ENCODE results near the gene TMEM109. TPM values are rescaled to one million over a fixed set of nuclear protein-coding genes. Genes with fewer than 3 reads are reported as not detected.

TMEM109 gene
- total RNA-seq, 4 donors from 2014 or later: 35.2 to 47.2 (median 45.1) TPM

DNA sequence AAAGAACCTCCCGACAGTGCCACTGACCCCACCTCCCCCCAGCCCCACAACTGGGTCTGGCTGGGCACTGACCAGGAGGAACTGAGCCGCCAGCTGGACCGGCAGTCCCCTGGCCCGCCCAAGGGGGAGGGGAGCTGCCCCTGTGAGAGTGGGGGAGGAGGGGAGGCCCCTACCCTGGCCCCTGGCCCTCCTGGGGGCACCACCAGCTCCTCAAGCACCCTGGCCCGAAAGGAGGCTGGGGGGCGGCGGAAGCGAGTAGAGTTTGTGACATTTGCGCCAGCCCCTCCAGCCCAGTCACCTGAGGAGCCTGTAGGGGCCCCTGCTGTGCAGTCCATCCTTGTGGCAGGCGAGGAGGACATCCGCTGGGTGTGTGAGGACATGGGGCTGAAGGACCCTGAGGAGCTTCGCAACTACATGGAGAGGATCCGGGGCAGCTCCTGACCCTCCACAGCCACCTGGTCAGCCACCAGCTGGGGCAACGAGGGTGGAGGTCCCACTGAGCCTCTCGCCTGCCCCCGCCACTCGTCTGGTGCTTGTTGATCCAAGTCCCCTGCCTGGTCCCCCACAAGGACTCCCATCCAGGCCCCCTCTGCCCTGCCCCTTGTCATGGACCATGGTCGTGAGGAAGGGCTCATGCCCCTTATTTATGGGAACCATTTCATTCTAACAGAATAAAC, 22.6 kb downstream of the TMEM109 start:
- Histone ChIP-seq H3K27me3 (no peaks in the 10 kb centered on the region), H3K27ac (no peak overlapping the region), H3K4me1 (no peaks in the 10 kb centered on the region), H3K9me3 (no peaks in the 10 kb centered on the region), H3K4me3 (no peak overlapping the region), H3K36me3 (no peaks in the 10 kb centered on the region)
- WGBS, 2 donors (ENCODE audit: low coverage in 1 of 2): 81% methylated on average over 18 of the region's 18 CpGs; no CpG with 5 or more reads in 1 of the 2 donors
- in situ Hi-C loops (cut with MboI; ENCODE audit: low pct_ligation_motif_present in 1 of 4, low pct_unique_long_range_greater_than_20kb in 1 of 4, low sequenced_read_pairs in 3 of 4): no loop called here
- DNase-seq: no peak
- TF ChIP-seq POLR2A (IDR thresholded peaks at IDR 0.05) (no peak), POLR2AphosphoS5 (IDR thresholded peaks at IDR 0.05) (no peak), EP300 (IDR thresholded peaks at IDR 0.05; ENCODE audit: low read depth) (no peak)
- TF ChIP-seq, protein P1, sequence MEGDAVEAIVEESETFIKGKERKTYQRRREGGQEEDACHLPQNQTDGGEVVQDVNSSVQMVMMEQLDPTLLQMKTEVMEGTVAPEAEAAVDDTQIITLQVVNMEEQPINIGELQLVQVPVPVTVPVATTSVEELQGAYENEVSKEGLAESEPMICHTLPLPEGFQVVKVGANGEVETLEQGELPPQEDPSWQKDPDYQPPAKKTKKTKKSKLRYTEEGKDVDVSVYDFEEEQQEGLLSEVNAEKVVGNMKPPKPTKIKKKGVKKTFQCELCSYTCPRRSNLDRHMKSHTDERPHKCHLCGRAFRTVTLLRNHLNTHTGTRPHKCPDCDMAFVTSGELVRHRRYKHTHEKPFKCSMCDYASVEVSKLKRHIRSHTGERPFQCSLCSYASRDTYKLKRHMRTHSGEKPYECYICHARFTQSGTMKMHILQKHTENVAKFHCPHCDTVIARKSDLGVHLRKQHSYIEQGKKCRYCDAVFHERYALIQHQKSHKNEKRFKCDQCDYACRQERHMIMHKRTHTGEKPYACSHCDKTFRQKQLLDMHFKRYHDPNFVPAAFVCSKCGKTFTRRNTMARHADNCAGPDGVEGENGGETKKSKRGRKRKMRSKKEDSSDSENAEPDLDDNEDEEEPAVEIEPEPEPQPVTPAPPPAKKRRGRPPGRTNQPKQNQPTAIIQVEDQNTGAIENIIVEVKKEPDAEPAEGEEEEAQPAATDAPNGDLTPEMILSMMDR (IDR thresholded peaks at IDR 0.05): no peak
- intact Hi-C loops (cut with DNase I; ENCODE audit: low total_unique reads): no loop called here

DNA sequence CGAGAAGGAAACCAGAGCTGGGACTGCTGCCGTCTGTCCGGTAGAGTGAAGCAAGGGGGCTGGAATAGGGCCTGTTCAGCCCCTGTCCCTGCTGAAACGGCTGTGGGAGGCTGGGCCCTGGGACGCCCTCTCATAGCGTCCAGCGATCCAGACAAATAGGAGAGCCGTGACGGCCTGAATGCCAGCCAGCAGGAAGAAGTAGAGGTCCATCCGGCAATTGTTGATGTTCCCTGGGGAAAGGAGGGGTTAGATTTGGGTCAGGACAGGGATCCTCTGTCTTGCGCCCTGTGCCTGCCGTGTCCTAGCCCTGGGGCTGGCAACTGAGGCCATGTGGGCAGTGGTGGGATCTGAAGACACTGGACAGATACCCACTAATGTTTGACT, 23.2 kb downstream of the TMEM109 start:
- WGBS, 2 donors (ENCODE audit: low coverage in 1 of 2): 80 to 85% methylated on average over 2 to 12 of the region's 12 CpGs
- Histone ChIP-seq H3K4me3 (no peak overlapping the region), H3K4me1 (no peaks in the 10 kb centered on the region), H3K27ac (no peak overlapping the region), H3K27me3 (no peaks in the 10 kb centered on the region), H3K9me3 (no peaks in the 10 kb centered on the region), H3K36me3 (no peaks in the 10 kb centered on the region)
- in situ Hi-C loops (cut with MboI; ENCODE audit: low pct_ligation_motif_present in 1 of 4, low pct_unique_long_range_greater_than_20kb in 1 of 4, low sequenced_read_pairs in 3 of 4): no loop called here
- no peak for DNase-seq
- no peak for TF ChIP-seq POLR2A (IDR thresholded peaks at IDR 0.05)
- TF ChIP-seq POLR2AphosphoS5 (IDR thresholded peaks at IDR 0.05): no peak
- TF ChIP-seq, protein P1 (IDR thresholded peaks at IDR 0.05): no peak
- TF ChIP-seq EP300 (IDR thresholded peaks at IDR 0.05; ENCODE audit: low read depth): no peak
- intact Hi-C loops (cut with DNase I; ENCODE audit: low total_unique reads): no loop called here

DNA sequence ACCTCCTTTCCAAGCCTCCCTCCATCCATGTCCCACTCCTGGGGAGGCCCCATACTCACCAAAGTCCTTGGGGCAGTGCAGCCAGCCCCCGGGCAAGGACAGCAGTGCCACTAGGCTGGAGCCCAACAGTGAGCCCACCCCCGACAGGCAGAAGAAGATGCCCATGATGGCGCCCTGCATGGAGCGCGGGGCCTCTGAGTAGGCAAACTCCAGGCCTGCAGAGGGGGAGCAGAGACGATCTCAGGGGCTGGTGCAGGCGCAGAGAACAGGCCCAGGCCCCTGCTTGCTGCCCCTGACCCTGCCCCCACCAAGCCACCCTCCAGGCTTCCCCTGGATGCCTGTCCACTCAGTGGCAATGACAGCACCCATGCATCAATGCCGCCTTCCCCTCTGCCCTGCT, 23.9 kb downstream of the TMEM109 start:
- Histone ChIP-seq H3K4me3 (no peak overlapping the region), H3K27ac (no peak overlapping the region), H3K9me3 (no peaks in the 10 kb centered on the region), H3K27me3 (no peaks in the 10 kb centered on the region), H3K36me3 (no peaks in the 10 kb centered on the region), H3K4me1 (peaks cover 0 to 4% (median 0%) of the 10 kb centered on the region in 4 donors)
- DNase-seq: no peak
- in situ Hi-C loops (cut with MboI; ENCODE audit: low pct_ligation_motif_present in 1 of 4, low pct_unique_long_range_greater_than_20kb in 1 of 4, low sequenced_read_pairs in 3 of 4): no loop called here
- WGBS, 2 donors (ENCODE audit: low coverage in 1 of 2): 82 to 95% methylated on average over 2 to 8 of the region's 8 CpGs
- intact Hi-C loops (cut with DNase I; ENCODE audit: low total_unique reads): no loop called here
- TF ChIP-seq POLR2AphosphoS5 (IDR thresholded peaks at IDR 0.05): no peak
- no peak for TF ChIP-seq EP300 (IDR thresholded peaks at IDR 0.05; ENCODE audit: low read depth)
- TF ChIP-seq, protein P1 (IDR thresholded peaks at IDR 0.05): no peak
- TF ChIP-seq POLR2A (IDR thresholded peaks at IDR 0.05): no peak

DNA sequence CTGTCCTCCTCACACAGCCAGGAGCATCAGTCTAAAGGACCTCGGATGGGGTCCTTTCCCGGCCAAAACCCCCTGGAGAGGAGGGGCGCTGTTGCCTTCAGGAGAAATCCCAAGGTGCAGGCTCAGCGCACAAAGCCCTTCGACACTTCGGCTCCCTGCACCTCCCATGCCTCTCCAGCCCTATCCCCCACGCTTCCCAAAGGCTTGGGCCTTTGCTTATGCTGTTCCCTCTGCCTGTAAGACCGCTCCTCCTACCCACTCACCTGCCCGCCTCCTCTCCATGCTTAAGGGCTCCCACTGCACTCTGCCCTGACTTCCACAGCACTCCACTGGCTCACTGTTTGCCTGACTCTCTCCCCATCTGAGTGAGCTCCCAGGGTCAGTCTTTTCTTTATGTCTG, 24.5 kb downstream of the TMEM109 start:
- no peak overlapping the region for H3K4me3 ChIP-seq
- H3K36me3 ChIP-seq: no peaks in the 10 kb centered on the region
- H3K27ac ChIP-seq: no peak overlapping the region
- no peak for DNase-seq
- WGBS, 2 donors (ENCODE audit: low coverage in 1 of 2): 94 to 95% methylated on average over 5 to 9 of the region's 9 CpGs
- intact Hi-C loops (cut with DNase I; ENCODE audit: low total_unique reads): no loop called here
- in situ Hi-C loops (cut with MboI; ENCODE audit: low pct_ligation_motif_present in 1 of 4, low pct_unique_long_range_greater_than_20kb in 1 of 4, low sequenced_read_pairs in 3 of 4): no loop called here
- H3K9me3 ChIP-seq: no peaks in the 10 kb centered on the region
- H3K27me3 ChIP-seq: no peaks in the 10 kb centered on the region
- TF ChIP-seq POLR2A (IDR thresholded peaks at IDR 0.05) (no peak), POLR2AphosphoS5 (IDR thresholded peaks at IDR 0.05) (no peak), EP300 (IDR thresholded peaks at IDR 0.05; ENCODE audit: low read depth) (no peak)
- TF ChIP-seq, protein P1 (IDR thresholded peaks at IDR 0.05): no peak
- peaks cover 0 to 10% (median 3%) of the 10 kb centered on the region in 4 donors for H3K4me1 ChIP-seq
